Measurements from ENCODE around the gene SH3BP1.
"Not testable (repeated sequence)": the region's sequence is repeated elsewhere in the genome, so short reads cannot be mapped to it uniquely, and the experiment has no call there.

SH3BP1 gene

DNA sequence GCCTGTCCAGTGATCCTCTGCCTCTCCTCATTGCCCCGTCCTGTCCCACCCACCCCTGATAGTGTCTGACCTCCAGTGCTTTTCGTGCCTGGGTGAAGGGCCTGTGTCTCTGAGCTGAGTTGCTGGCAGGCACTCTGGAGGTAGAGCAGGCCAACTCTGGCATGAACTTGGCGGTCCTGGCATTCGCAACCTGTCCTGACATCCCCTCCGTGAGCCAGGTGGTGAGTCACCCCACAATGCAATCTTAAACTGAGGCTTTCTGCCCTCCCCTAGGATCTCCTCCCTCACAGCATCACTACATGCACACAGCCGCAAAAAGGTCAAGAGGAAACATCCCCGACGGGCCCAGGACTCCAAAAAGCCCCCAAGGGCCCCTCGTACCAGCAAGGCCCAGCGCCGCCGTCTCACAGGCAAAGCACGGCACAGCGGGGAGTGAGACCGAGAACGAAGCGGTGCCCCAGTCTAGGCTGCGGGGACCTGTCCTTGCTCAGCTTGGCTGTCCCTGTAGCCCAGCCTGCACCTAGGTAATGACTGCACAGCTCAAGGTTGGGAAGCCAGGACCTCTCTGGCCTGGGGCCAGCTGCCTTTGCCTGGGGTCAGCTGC, 51.5 kb downstream of the SH3BP1 start:
- TF ChIP-seq, protein P1, sequence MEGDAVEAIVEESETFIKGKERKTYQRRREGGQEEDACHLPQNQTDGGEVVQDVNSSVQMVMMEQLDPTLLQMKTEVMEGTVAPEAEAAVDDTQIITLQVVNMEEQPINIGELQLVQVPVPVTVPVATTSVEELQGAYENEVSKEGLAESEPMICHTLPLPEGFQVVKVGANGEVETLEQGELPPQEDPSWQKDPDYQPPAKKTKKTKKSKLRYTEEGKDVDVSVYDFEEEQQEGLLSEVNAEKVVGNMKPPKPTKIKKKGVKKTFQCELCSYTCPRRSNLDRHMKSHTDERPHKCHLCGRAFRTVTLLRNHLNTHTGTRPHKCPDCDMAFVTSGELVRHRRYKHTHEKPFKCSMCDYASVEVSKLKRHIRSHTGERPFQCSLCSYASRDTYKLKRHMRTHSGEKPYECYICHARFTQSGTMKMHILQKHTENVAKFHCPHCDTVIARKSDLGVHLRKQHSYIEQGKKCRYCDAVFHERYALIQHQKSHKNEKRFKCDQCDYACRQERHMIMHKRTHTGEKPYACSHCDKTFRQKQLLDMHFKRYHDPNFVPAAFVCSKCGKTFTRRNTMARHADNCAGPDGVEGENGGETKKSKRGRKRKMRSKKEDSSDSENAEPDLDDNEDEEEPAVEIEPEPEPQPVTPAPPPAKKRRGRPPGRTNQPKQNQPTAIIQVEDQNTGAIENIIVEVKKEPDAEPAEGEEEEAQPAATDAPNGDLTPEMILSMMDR (IDR thresholded peaks at IDR 0.05; ENCODE audit: borderline replicate concordance, insufficient read depth, low read depth, low read length) = no peak
- no peak overlapping the region for H3K4me3 ChIP-seq (ENCODE audit: low read depth, low read length)

DNA sequence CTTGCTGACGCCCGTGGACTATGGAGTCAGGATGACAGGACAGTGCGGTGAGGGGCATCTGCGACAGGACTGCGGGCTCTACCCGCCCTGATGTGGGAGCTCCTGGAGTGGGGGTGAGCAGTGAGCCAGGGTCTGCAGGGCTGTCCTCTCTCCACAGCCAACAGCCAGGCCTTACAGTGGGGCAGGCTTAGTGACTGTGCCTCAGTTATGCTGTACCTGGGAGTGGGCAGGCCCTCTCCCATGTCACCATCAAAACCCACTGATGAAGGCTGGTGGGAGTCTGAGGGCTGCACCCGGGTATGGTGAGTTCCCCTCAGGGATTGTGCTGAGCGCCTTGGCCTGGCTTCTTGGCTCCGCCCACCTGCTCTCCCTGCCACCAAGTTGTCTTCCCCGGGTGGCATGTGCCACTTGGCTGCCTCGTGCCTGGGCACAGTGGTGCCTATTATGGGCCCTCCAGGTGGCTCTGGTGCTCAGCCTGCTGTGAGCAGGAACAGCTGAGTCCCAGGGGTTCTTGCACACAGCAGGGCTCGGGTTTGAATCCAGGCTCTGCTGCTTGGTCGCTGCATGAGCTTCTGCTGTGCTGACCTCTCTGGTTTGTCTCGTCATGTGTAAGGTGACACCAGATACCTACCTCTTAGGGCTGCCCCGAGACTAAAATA, 53.3 kb downstream of the SH3BP1 start:
- TF ChIP-seq, protein P1 (IDR thresholded peaks at IDR 0.05; ENCODE audit: borderline replicate concordance, insufficient read depth, low read depth, low read length) = no peak
- H3K4me3 ChIP-seq (ENCODE audit: low read depth, low read length) = no peak overlapping the region

DNA sequence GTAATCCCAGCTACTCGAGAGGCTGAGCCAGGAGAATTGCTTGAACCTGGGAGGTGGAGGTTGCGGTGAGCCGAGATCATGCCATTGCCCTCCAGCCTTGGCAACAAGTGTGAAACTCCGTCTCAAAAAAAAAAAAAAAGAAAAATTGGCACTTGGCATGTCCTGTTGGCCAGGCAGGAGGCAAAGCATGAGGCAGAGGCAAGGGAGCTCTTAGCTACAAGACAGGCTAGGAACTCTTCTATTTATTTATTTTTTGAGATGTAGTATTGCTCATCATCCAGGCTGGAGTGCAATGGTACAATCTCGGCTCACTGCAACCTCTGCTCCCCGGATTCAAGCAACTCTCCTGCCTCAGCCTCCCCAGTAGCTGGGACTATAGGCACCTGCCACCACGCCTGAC, 54.7 kb downstream of the SH3BP1 start:
- not testable (repeated sequence) for H3K4me3 ChIP-seq (ENCODE audit: low read depth, low read length)

DNA sequence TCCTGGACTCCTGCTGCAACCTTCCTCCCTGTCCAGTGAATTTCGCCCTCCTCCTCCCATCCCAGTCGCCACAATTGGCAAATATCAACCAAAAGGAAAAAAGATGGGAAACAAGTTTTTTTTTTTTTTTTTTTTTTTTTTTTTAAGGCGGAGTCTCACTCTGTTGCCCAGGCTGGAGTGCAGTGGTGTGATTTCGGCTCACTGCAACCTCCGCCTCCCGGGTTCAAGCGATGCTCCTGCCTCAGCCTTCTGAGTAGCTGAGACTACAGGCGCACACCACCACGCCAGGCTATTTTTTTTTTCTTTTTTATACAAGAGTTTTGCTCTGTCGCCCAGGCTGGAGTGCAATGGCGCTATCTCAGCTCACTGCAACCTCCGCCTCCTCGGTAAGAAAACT, 56.8 kb downstream of the SH3BP1 start:
- not testable (repeated sequence) for H3K4me3 ChIP-seq (ENCODE audit: low read depth, low read length)

- no peak within 1 kb of the TSS for H3K4me3 ChIP-seq (ENCODE audit: low read depth, low read length)
- TF ChIP-seq, protein P1 (IDR thresholded peaks at IDR 0.05; ENCODE audit: borderline replicate concordance, insufficient read depth, low read depth, low read length) = no peak
Measured at GRCh38 chr22:37696657-37697537, 57.4 kb downstream of the SH3BP1 start, which contains the start of gene TRIOBP. TSS of gene TRIOBP (plus strand) at chr22:37697048. CDS start at chr22:37701366, 4,318 bp downstream.

DNA sequence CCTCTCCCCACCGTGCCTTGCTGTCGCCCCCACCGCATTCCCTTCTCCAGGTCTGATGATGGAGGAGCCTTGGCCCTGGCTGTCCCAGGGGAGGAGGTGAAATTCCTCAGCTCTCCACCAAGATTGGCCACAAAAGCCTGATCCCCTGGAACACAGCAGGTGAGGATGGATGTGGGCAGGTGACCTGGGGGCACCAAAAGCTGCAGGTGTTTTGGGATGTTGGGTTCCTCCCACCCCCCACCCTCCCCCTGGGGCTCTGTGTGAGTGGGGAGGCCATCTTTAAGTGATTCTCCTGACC, 58.0 kb downstream of the SH3BP1 start:
- TF ChIP-seq, protein P1 (IDR thresholded peaks at IDR 0.05; ENCODE audit: borderline replicate concordance, insufficient read depth, low read depth, low read length) = no peak
- no peak overlapping the region for H3K4me3 ChIP-seq (ENCODE audit: low read depth, low read length)

DNA sequence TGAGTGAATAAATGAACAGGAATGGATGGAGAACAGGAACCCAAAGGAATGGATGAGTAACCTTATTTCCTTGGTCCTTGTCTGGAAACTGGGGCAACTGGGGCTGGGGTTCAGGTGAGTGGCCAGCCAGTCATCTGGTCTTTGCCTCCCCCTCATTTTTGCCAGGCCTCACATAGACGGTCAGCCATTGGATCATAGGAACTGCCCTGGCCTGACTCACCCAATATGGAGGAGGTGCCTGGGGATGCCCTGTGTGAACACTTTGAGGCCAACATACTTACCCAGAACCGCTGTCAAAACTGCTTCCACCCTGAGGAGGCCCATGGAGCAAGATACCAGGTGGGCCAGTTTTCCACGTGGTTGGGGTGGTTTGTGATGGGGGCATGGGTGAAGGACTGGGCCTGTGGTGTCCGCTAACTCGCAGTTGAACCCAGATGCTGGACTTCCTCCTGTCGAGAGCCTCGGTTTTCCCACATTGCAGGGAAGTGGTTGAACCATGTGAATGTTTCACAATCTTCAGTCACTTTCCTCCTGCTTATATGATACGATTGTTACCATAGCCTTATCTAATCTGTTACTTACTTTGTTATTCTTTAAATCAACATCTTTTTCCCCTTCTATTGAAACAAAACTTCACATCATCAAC, 61.8 kb downstream of the SH3BP1 start:
- TF ChIP-seq, protein P1 (IDR thresholded peaks at IDR 0.05; ENCODE audit: borderline replicate concordance, insufficient read depth, low read depth, low read length) = no peak
- H3K4me3 ChIP-seq (ENCODE audit: low read depth, low read length) = no peak overlapping the region

All from GM12875 (cell line).